ENCODE measurements around the gene CCR5. TPM values are rescaled to one million over a fixed set of nuclear protein-coding genes. Genes with fewer than 3 reads are reported as not detected.
"Not testable (repeated sequence)": the region's sequence is repeated elsewhere in the genome, so short reads cannot be mapped to it uniquely, and the experiment has no call there.

The CCR5 gene
- total RNA-seq, 1 experiment from 2014 or later = not detected

- H3K4me3 ChIP-seq (replicated peaks in 1 of 2; ENCODE audit: low read depth in 1 of 2, low read length in 2 of 2) = no peak overlapping the region
- H3K79me2 ChIP-seq (ENCODE audit: insufficient read depth, low read length) = no peaks in the 10 kb centered on the region
- H3K9me3 ChIP-seq (ENCODE audit: control insufficient read depth in 1 of 2, insufficient read depth in 1 of 2, low read depth in 1 of 2, low read length in 2 of 2) = no peaks in the 10 kb centered on the region
- no TSS peak for BruUV-seq (replicated peaks)
- intact Hi-C loops (cut with micrococcal nuclease) = no loop called here
- DNase-seq (ENCODE audit: low read depth, low spot score) (no peak), ATAC-seq (no peak)
- no peaks in the 10 kb centered on the region for H3K36me3 ChIP-seq (ENCODE audit: control insufficient read depth in 1 of 2, insufficient read depth in 2 of 2, low read length in 2 of 2)
- no peaks in the 10 kb centered on the region for H3K9me2 ChIP-seq (ENCODE audit: insufficient read depth)
- H2AFZ ChIP-seq (ENCODE audit: low read depth, low read length, poor library complexity, severe bottlenecking) = no peak overlapping the region
- TF ChIP-seq, protein P1, sequence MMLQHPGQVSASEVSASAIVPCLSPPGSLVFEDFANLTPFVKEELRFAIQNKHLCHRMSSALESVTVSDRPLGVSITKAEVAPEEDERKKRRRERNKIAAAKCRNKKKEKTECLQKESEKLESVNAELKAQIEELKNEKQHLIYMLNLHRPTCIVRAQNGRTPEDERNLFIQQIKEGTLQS (IDR thresholded peaks at IDR 0.05) = no peak
- ChIA-PET POLR2A (no interaction called here), CTCF (no interaction called here), RAD21 (ENCODE audit: low non-redundant PET in 1 of 2, low total read pairs in 2 of 2, uncharacterized antibody in 2 of 2, unreplicated experiment in 2 of 2) (no interaction called here)
- no peaks in the 10 kb centered on the region for H4K20me1 ChIP-seq (ENCODE audit: insufficient read depth)
- H3K4me1 ChIP-seq (ENCODE audit: control insufficient read depth in 1 of 2, insufficient read depth in 2 of 2, low read length in 2 of 2) = peaks cover 0 to 2% of the 10 kb centered on the region in 2 experiments; a peak in 1 of 4 replicates
- no peaks in the 10 kb centered on the region for H3K27me3 ChIP-seq (ENCODE audit: insufficient read depth, low read length)
- H3K4me2 ChIP-seq (ENCODE audit: low read length) = no peak overlapping the region
- no peak overlapping the region for H3K9ac ChIP-seq (ENCODE audit: low read length)
- H3K27ac ChIP-seq (ENCODE audit: low read depth, low read length) = no peak overlapping the region
These were observed 30.8 kb downstream of the CCR5 start for GRCh38 chr3:46401579-46401978.

DNA sequence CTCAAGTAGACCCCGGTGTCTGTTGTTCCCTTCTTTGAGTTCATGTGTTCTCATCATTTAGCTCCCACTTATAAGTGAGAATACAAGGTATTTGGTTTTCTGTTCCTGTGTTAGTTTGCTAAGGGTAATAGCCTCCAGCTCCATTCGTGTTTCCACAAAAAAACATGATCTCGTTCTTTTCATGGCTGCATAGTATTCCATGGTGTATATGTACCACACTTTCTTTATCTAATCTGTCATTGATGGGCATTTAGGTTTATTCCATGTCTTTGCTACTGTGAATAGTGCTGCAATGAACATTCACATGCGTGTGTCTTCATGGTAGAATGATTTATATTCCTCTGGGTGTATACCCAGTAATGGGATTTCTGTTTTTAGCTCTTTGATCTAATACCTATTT is 32.2 kb downstream of the CCR5 start:
- RAD21 ChIA-PET (ENCODE audit: low non-redundant PET in 1 of 2, low total read pairs in 2 of 2, uncharacterized antibody in 2 of 2, unreplicated experiment in 2 of 2); H3K9ac ChIP-seq (ENCODE audit: low read length); BruUV-seq (replicated peaks); H2AFZ ChIP-seq (ENCODE audit: low read depth, low read length, poor library complexity, severe bottlenecking); H3K4me1 ChIP-seq (ENCODE audit: control insufficient read depth in 1 of 2, insufficient read depth in 2 of 2, low read length in 2 of 2); H3K27me3 ChIP-seq (ENCODE audit: insufficient read depth, low read length); POLR2A ChIA-PET; intact Hi-C loops (cut with micrococcal nuclease); DNase-seq (ENCODE audit: low read depth, low spot score); H3K36me3 ChIP-seq (ENCODE audit: control insufficient read depth in 1 of 2, insufficient read depth in 2 of 2, low read length in 2 of 2); CTCF ChIA-PET; H3K79me2 ChIP-seq (ENCODE audit: insufficient read depth, low read length); H3K27ac ChIP-seq (ENCODE audit: low read depth, low read length); H3K4me3 ChIP-seq (replicated peaks in 1 of 2; ENCODE audit: low read depth in 1 of 2, low read length in 2 of 2); H3K9me2 ChIP-seq (ENCODE audit: insufficient read depth); ATAC-seq; H3K9me3 ChIP-seq (ENCODE audit: control insufficient read depth in 1 of 2, insufficient read depth in 1 of 2, low read depth in 1 of 2, low read length in 2 of 2); H4K20me1 ChIP-seq (ENCODE audit: insufficient read depth); H3K4me2 ChIP-seq (ENCODE audit: low read length): not testable (repeated sequence)

GRCh38 chr3:46405301-46406019 is 34.7 kb downstream of the CCR5 start:
- ATAC-seq = no peak
- no peaks in the 10 kb centered on the region for H3K9me3 ChIP-seq (ENCODE audit: control insufficient read depth in 1 of 2, insufficient read depth in 1 of 2, low read depth in 1 of 2, low read length in 2 of 2)
- ChIA-PET POLR2A (no interaction called here), RAD21 (ENCODE audit: low non-redundant PET in 1 of 2, low total read pairs in 2 of 2, uncharacterized antibody in 2 of 2, unreplicated experiment in 2 of 2) (no interaction called here), CTCF (no interaction called here)
- BruUV-seq (replicated peaks) = no TSS peak
- H3K27ac ChIP-seq (ENCODE audit: low read depth, low read length) = no peak overlapping the region
- TF ChIP-seq EZH2 (IDR thresholded peaks at IDR 0.05) = no peak
- DNase-seq (ENCODE audit: low read depth, low spot score) = no peak
- intact Hi-C loops (cut with micrococcal nuclease) = no loop called here
- H3K36me3 ChIP-seq (ENCODE audit: control insufficient read depth in 1 of 2, insufficient read depth in 2 of 2, low read length in 2 of 2) = no peaks in the 10 kb centered on the region
- no peak overlapping the region for H2AFZ ChIP-seq (ENCODE audit: low read depth, low read length, poor library complexity, severe bottlenecking)
- no peaks in the 10 kb centered on the region for H3K9me2 ChIP-seq (ENCODE audit: insufficient read depth)
- H3K9ac ChIP-seq (ENCODE audit: low read length) = no peak overlapping the region
- H3K4me1 ChIP-seq (ENCODE audit: control insufficient read depth in 1 of 2, insufficient read depth in 2 of 2, low read length in 2 of 2) = peaks cover 0 to 10% of the 10 kb centered on the region in 2 experiments; a peak in 1 of 4 replicates
- H4K20me1 ChIP-seq (ENCODE audit: insufficient read depth) = no peaks in the 10 kb centered on the region
- no peaks in the 10 kb centered on the region for H3K27me3 ChIP-seq (ENCODE audit: insufficient read depth, low read length)
- no peak overlapping the region for H3K4me3 ChIP-seq (replicated peaks in 1 of 2; ENCODE audit: low read depth in 1 of 2, low read length in 2 of 2)
- no peaks in the 10 kb centered on the region for H3K79me2 ChIP-seq (ENCODE audit: insufficient read depth, low read length)
- H3K4me2 ChIP-seq (ENCODE audit: low read length) = no peak overlapping the region

Data from HCT116 (cell line).